ENCODE data around the gene SEMA7A.

GRCh38 chr15:74432271-74432967 is 1.3 kb downstream of the SEMA7A start:
- TF ChIP-seq CTCF (IDR thresholded peaks at IDR 0.05): no peak
- no peak for TF ChIP-seq POLR2A (IDR thresholded peaks at IDR 0.05)
